ENCODE measurements around the gene CUL7. TPM values are rescaled to one million over a fixed set of nuclear protein-coding genes. Genes with fewer than 3 reads are reported as not detected.

CUL7 gene
- total and polyA plus RNA-seq, 10 of the 15 experiments (the other 5 are each of a cell fraction or from before 2014, with no cell fraction given): 0.66 to 18.4 (median 10.9) TPM

DNA sequence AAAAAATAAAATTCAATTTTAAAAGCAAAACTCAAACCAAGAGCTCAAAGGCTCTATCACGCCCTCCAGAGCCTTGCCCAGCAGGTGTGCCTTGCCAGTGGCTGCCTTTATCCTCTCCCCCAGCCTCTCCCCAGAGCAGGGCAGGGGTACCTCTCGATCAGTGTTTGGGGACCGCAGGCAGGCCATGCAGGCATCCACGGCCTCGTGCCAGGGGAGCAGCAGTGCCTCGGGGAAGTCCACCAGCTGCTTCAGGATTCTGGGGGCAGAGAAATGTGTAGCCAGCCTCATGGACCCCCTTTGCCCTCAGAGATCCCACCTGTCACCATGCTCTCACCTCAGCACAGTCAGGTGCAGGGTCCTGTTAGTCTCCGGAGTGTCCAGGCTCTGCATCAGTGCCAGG is 5.7 kb downstream of the CUL7 start:
- Histone ChIP-seq H3K4me1 (ENCODE audit: control insufficient read depth, insufficient read depth, low read length) (peaks cover 13% of the 10 kb centered on the region), H3K79me2 (ENCODE audit: control insufficient read depth, insufficient read depth, low read length) (peaks cover 12% of the 10 kb centered on the region), H3K9ac (ENCODE audit: control insufficient read depth, insufficient read depth, low read length) (no peak overlapping the region), H4K20me1 (ENCODE audit: control insufficient read depth, insufficient read depth) (no peaks in the 10 kb centered on the region), H2AFZ (ENCODE audit: control insufficient read depth, low read depth, low read length) (no peak overlapping the region), H3K27ac (ENCODE audit: control insufficient read depth, insufficient read depth) (no peak overlapping the region), H3K4me3 (no peak overlapping the region), H3K4me2 (ENCODE audit: control insufficient read depth, insufficient read depth) (no peak overlapping the region), H3K36me3 (ENCODE audit: control insufficient read depth in 2 of 2, insufficient read depth in 2 of 2, low read length in 1 of 2) (peaks cover 10 to 40% of the 10 kb centered on the region in 2 experiments; a peak in 3 of 4 replicates), H3K27me3 (replicated peaks in 1 of 2; ENCODE audit: control insufficient read depth in 2 of 2, insufficient read depth in 2 of 2, low read length in 1 of 2) (no peaks in the 10 kb centered on the region), H3K9me3 (replicated peaks; ENCODE audit: control insufficient read depth, insufficient read depth, low read length) (no peaks in the 10 kb centered on the region)
- intact Hi-C loops (cut with micrococcal nuclease; ENCODE audit: unreplicated experiment) (no loop called here), in situ Hi-C loops (cut with MboI) (no loop called here)
- ATAC-seq (no peak), DNase-seq (ENCODE audit: low read depth, low spot score) (no peak), FAIRE-seq (no peak)
- ChIA-PET CTCF (interaction anchor here (0.6 to 1.0 kb wide), 3 partner anchors 96 to 481 kb away, joined by 3 to 5 read pairs (median 3); no protein-coding TSS in a partner anchor), RAD21 (ENCODE audit: unreplicated experiment) (no interaction called here), SMC1A (ENCODE audit: uncharacterized antibody, unreplicated experiment) (no interaction called here), POLR2A (interaction anchor here (0.6 to 1.8 kb wide), 3 partner anchors 48 to 438 kb away, joined by 3 to 4 read pairs (median 4); partner anchors contain the start of gene PPP2R5D)
- 80% methylated on average over 7 of the region's 7 CpGs for WGBS (ENCODE audit: insufficient coverage, insufficient replicate concordance, low lambda C conversion rate, missing lambda C conversion rate)
- TF ChIP-seq, protein P1, sequence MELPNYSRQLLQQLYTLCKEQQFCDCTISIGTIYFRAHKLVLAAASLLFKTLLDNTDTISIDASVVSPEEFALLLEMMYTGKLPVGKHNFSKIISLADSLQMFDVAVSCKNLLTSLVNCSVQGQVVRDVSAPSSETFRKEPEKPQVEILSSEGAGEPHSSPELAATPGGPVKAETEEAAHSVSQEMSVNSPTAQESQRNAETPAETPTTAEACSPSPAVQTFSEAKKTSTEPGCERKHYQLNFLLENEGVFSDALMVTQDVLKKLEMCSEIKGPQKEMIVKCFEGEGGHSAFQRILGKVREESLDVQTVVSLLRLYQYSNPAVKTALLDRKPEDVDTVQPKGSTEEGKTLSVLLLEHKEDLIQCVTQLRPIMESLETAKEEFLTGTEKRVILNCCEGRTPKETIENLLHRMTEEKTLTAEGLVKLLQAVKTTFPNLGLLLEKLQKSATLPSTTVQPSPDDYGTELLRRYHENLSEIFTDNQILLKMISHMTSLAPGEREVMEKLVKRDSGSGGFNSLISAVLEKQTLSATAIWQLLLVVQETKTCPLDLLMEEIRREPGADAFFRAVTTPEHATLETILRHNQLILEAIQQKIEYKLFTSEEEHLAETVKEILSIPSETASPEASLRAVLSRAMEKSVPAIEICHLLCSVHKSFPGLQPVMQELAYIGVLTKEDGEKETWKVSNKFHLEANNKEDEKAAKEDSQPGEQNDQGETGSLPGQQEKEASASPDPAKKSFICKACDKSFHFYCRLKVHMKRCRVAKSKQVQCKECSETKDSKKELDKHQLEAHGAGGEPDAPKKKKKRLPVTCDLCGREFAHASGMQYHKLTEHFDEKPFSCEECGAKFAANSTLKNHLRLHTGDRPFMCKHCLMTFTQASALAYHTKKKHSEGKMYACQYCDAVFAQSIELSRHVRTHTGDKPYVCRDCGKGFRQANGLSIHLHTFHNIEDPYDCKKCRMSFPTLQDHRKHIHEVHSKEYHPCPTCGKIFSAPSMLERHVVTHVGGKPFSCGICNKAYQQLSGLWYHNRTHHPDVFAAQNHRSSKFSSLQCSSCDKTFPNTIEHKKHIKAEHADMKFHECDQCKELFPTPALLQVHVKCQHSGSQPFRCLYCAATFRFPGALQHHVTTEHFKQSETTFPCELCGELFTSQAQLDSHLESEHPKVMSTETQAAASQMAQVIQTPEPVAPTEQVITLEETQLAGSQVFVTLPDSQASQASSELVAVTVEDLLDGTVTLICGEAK (IDR thresholded peaks at IDR 0.05; ENCODE audit: borderline replicate concordance): no peak
- TF ChIP-seq FOS (IDR thresholded peaks at IDR 0.05; ENCODE audit: borderline replicate concordance, extremely low read depth, insufficient read length) (no peak), RB1 (IDR thresholded peaks at IDR 0.05; ENCODE audit: borderline replicate concordance) (no peak), ZSCAN29 (IDR thresholded peaks at IDR 0.05) (no peak), GABPA (IDR thresholded peaks at IDR 0.05; ENCODE audit: low read depth) (no peak), POLR2A (IDR thresholded peaks at IDR 0.05; ENCODE audit: low read depth, low read length) (peak; percentile 37; the same call in 1 of the 2 replicates), TAF1 (IDR thresholded peaks at IDR 0.05; ENCODE audit: borderline replicate concordance, low read depth, low read length) (no peak)
- no TSS peak for BruUV-seq (replicated peaks)

All from GM12878 (cell line).